Erythroblast (primary cell): ENCODE measurements around the gene OR52E2.

ENCODE experiments used
- GATA1 ChIP-seq: IDR thresholded peaks from 2 replicates; pipeline ENCODE4 v1.6.1; 2011; ENCODE audit warnings: low read depth, mild to moderate bottlenecking, control low read depth, low read length, moderate library complexity
- POLR2A ChIP-seq: IDR thresholded peaks from 2 replicates; pipeline ENCODE4 v1.6.1; 2011; ENCODE audit warnings: mild to moderate bottlenecking, low read length

DNA sequence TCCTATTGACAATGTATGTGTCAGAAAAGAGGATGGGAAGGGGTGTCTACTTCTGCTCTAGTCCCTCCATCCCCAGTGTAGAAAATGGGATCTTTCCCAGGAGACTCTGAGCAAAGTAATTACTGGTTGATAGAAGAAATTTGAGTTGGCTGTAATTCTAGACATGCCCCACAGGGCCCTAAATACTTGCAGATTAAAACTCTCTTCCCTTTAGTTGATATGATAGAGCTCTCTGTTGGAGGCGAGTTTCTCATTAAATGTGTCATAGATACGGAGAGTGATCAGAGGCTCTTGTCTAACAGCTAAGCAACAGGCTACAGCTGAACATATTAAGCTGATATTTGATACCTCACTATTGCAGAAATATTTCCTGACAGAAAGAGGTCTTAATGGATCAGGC is 42.8 kb upstream of the OR52E2 start:
- TF ChIP-seq POLR2A (no peak), GATA1 (no peak)
